ENCODE measurements around the gene ATP8B1.

DNA sequence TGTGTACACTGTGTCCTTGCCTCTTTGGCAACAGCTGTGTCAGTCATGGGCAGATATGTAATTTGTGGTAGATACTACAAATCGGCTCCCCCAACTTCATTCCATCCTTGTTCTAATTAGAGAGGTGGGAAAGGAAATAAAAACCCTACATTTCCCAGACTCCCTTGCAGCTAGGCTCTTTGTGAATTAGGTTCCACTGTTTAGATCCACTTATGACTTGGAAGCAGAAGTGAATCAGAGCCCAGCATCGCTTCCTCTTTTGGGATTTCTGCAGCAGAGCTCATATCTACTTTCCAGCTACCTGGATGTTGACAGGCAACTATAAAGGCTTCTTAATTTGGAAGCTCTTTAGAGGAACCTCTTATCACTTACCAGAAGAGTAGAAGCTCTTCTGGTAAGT is 147.4 kb downstream of the ATP8B1 start:
- TF ChIP-seq, protein P1, sequence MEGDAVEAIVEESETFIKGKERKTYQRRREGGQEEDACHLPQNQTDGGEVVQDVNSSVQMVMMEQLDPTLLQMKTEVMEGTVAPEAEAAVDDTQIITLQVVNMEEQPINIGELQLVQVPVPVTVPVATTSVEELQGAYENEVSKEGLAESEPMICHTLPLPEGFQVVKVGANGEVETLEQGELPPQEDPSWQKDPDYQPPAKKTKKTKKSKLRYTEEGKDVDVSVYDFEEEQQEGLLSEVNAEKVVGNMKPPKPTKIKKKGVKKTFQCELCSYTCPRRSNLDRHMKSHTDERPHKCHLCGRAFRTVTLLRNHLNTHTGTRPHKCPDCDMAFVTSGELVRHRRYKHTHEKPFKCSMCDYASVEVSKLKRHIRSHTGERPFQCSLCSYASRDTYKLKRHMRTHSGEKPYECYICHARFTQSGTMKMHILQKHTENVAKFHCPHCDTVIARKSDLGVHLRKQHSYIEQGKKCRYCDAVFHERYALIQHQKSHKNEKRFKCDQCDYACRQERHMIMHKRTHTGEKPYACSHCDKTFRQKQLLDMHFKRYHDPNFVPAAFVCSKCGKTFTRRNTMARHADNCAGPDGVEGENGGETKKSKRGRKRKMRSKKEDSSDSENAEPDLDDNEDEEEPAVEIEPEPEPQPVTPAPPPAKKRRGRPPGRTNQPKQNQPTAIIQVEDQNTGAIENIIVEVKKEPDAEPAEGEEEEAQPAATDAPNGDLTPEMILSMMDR (IDR thresholded peaks at IDR 0.05): no peak
- TF ChIP-seq EZH2 (IDR thresholded peaks at IDR 0.05): no peak
- TF ChIP-seq EZH2phosphoT487 (IDR thresholded peaks at IDR 0.05): no peak
